HCT116 (cell line): ENCODE data around the gene HINT2. TPM values are rescaled to one million over a fixed set of nuclear protein-coding genes. Genes with fewer than 3 reads are reported as not detected.

Experiments used
- ATAC-seq: fragments of 200-7000 bp; cut with Tn5 transposase; 2 replicates; pipeline ENCODE4 v1.9.1; 2020; ENCODE audit warnings: mild to moderate bottlenecking, moderate library complexity
- BruUV-seq: library from RNA; stranded (reverse); fragments of 400-500 nt; replicated peaks from 2 replicates; lab custom pipeline; 2021; lab: Mats Ljungman, UMichigan
- CTCF ChIA-PET: fragments of 300-600 bp; sonication (Branson Sonifier 250); formaldehyde crosslinking; loops from one replicate; lab custom pipeline; 2021; ENCODE audit warnings: antibody characterized with exemption; lab: Charles Lee
- POLR2A ChIA-PET: fragments of 300-600, 350-600 bp; sonication (Branson Sonifier 250); formaldehyde crosslinking; loops from one replicate; lab custom pipeline; 2021; ENCODE audit warnings: antibody characterized with exemption; lab: Charles Lee
- RAD21 ChIA-PET, 2 experiments: fragments of 300-600 bp; sonication (Branson Sonifier 250); formaldehyde crosslinking; loops; one replicate each; lab custom pipeline; 2023; ENCODE audit warnings: low total read pairs in 2 of 2; ENCODE audit not compliant: uncharacterized antibody in 2 of 2, unreplicated experiment in 2 of 2, low non-redundant PET in 1 of 2; lab: Charles Lee
- DNase-seq: peaks from one replicate; pipeline ENCODE4 v3.0.0-alpha.2; 2010; ENCODE audit warnings: low read depth, low spot score
- H2AFZ ChIP-seq: fragments of 200-600 bp; shearing (Covaris generic), sonication (generic); 2 replicates; pipeline ENCODE4 v1.6.1; 2017; ENCODE audit warnings: low read depth, mixed run types, mixed read lengths, antibody characterized with exemption, low read length; ENCODE audit not compliant: poor library complexity, severe bottlenecking
- H3K27ac ChIP-seq: 2 replicates; pipeline ENCODE4 v1.5.1; 2012; ENCODE audit warnings: low read depth, low read length
- H3K27me3 ChIP-seq: fragments of 200-600 bp; sonication (generic); 2 replicates; pipeline ENCODE4 v1.6.1; 2016; ENCODE audit warnings: mixed run types, low read length, mixed read lengths; ENCODE audit not compliant: insufficient read depth
- H3K36me3 ChIP-seq, 2 experiments: fragments of 200-500 bp in 1 of 2; fragments of 200-600 bp in 1 of 2; sonication (Bioruptor generic) in 1 of 2; sonication (generic) in 1 of 2; 2 replicates each; pipeline versions ENCODE4 v1.5.1 to v1.6.1; 2014 to 2016; ENCODE audit warnings: low read length in 2 of 2, inconsistent platforms in 1 of 2, mixed read lengths in 1 of 2, mixed run types in 1 of 2; ENCODE audit not compliant: insufficient read depth in 2 of 2, control insufficient read depth in 1 of 2
- H3K4me1 ChIP-seq, 2 experiments: fragments of 200-600 bp in 1 of 2; sonication (generic) in 1 of 2; 2 replicates each; pipeline versions ENCODE4 v1.5.1 to v1.6.1; 2012 to 2017; ENCODE audit warnings: low read length in 2 of 2, inconsistent platforms in 1 of 2, mild to moderate bottlenecking in 1 of 2, mixed read lengths in 1 of 2, mixed run types in 1 of 2, moderate library complexity in 1 of 2; ENCODE audit not compliant: insufficient read depth in 2 of 2, control insufficient read depth in 1 of 2
- H3K4me2 ChIP-seq: fragments of 200-600 bp; sonication (generic); 2 replicates; pipeline ENCODE4 v1.6.1; 2017; ENCODE audit warnings: mixed run types, low read length, mixed read lengths
- H3K4me3 ChIP-seq, 2 experiments: fragments of 200-600 bp in 1 of 2; sonication (generic) in 1 of 2; replicated peaks in 1 of 2; 2 replicates each; pipeline ENCODE4 v1.5.1; 2011 to 2016; ENCODE audit warnings: low read length in 2 of 2, control low read depth in 1 of 2, low read depth in 1 of 2, mild to moderate bottlenecking in 1 of 2, mixed read lengths in 1 of 2, mixed run types in 1 of 2
- H3K79me2 ChIP-seq: fragments of 200-600 bp; sonication (generic); 2 replicates; pipeline ENCODE4 v1.6.1; 2017; ENCODE audit warnings: mild to moderate bottlenecking, mixed run types, low read length, moderate library complexity, mixed read lengths; ENCODE audit not compliant: insufficient read depth
- H3K9ac ChIP-seq: fragments of 200-600 bp; sonication (generic); 2 replicates; pipeline ENCODE4 v1.6.1; 2016; ENCODE audit warnings: low read length, mixed read lengths
- H3K9me2 ChIP-seq: fragments of 200-600 bp; sonication (generic), shearing (Covaris generic); 2 replicates; pipeline ENCODE4 v1.6.1; 2017; ENCODE audit warnings: mixed run types, mild to moderate bottlenecking, moderate library complexity; ENCODE audit not compliant: insufficient read depth
- H3K9me3 ChIP-seq, 2 experiments: fragments of 200-500 bp in 1 of 2; fragments of 200-600 bp in 1 of 2; sonication (Bioruptor generic) in 1 of 2; sonication (generic) in 1 of 2; 2 replicates each; pipeline ENCODE4 v1.6.1; 2014 to 2017; ENCODE audit warnings: low read length in 2 of 2, mixed read lengths in 2 of 2, inconsistent platforms in 1 of 2, low read depth in 1 of 2, mild to moderate bottlenecking in 1 of 2, mixed run types in 1 of 2, moderate library complexity in 1 of 2; ENCODE audit not compliant: control insufficient read depth in 1 of 2, insufficient read depth in 1 of 2
- H4K20me1 ChIP-seq: fragments of 200-600 bp; sonication (generic), shearing (Covaris generic); 2 replicates; pipeline ENCODE4 v1.6.1; 2017; ENCODE audit warnings: mixed run types, mild to moderate bottlenecking, moderate library complexity; ENCODE audit not compliant: insufficient read depth
- CBX3 ChIP-seq: IDR thresholded peaks from 2 replicates; pipeline ENCODE4 v1.6.1; 2012; ENCODE audit warnings: low read depth
- EGR1 ChIP-seq: IDR thresholded peaks from 2 replicates; pipeline ENCODE4 v1.6.1; 2012; ENCODE audit warnings: low read depth
- EZH2 ChIP-seq: fragments of 200-600 bp; sonication (generic); IDR thresholded peaks from 2 replicates; pipeline ENCODE4 v1.6.1; 2017; ENCODE audit warnings: antibody characterized with exemption, mixed run types
- EZH2phosphoT487 ChIP-seq: fragments of 200-600 bp; IDR thresholded peaks from 2 replicates; pipeline ENCODE4 v1.6.1; 2018; ENCODE audit warnings: antibody characterized with exemption, borderline replicate concordance
- FOSL1 ChIP-seq: IDR thresholded peaks from 2 replicates; pipeline ENCODE4 v1.6.1; 2012; ENCODE audit warnings: low read depth
- JUND ChIP-seq: IDR thresholded peaks from 2 replicates; pipeline ENCODE4 v1.6.1; 2012
- MAX ChIP-seq: IDR thresholded peaks from 2 replicates; pipeline ENCODE4 v1.6.1; 2012
- POLR2A ChIP-seq: IDR thresholded peaks from 2 replicates; pipeline ENCODE4 v1.7.0; 2011; ENCODE audit warnings: borderline replicate concordance; ENCODE audit not compliant: insufficient read depth, insufficient read length; ENCODE audit errors: extremely low read depth
- POLR2AphosphoS5 ChIP-seq: IDR thresholded peaks from 2 replicates; pipeline ENCODE4 v1.6.1; 2011; ENCODE audit warnings: mild to moderate bottlenecking, low read depth, low read length, moderate library complexity
- RAD21 ChIP-seq: IDR thresholded peaks from 2 replicates; pipeline ENCODE4 v1.6.1; 2012; ENCODE audit warnings: low read depth, mild to moderate bottlenecking
- REST ChIP-seq: IDR thresholded peaks from 2 replicates; pipeline ENCODE4 v1.6.1; 2012; ENCODE audit warnings: low read depth
- SIN3A ChIP-seq: IDR thresholded peaks from 2 replicates; pipeline ENCODE4 v1.6.1; 2012; ENCODE audit warnings: low read depth
- SRF ChIP-seq: IDR thresholded peaks from 2 replicates; pipeline ENCODE4 v1.6.1; 2012; ENCODE audit warnings: low read depth
- TCF7L2 ChIP-seq: IDR thresholded peaks from 2 replicates; pipeline ENCODE4 v1.7.0; 2011; ENCODE audit warnings: borderline replicate concordance, inconsistent platforms; ENCODE audit not compliant: insufficient read depth, insufficient read length; ENCODE audit errors: extremely low read depth
- ZBTB33 ChIP-seq: IDR thresholded peaks from 2 replicates; pipeline ENCODE4 v1.6.1; 2011; ENCODE audit warnings: mild to moderate bottlenecking, low read length, moderate library complexity; ENCODE audit not compliant: insufficient replicate concordance; ENCODE audit errors: extremely low read depth
- ZFX ChIP-seq: fragments of 450-650 bp; IDR thresholded peaks from 2 replicates; pipeline ENCODE4 v1.6.1; 2017
- ZNF274 ChIP-seq: fragments of 200-500 bp; sonication (Bioruptor generic); IDR thresholded peaks from 2 replicates; pipeline ENCODE4 v1.6.1; 2014; ENCODE audit warnings: mild to moderate bottlenecking, low read depth, low read length, inconsistent platforms
- intact Hi-C: fragments of 100-400 bp; cut with micrococcal nuclease; formaldehyde crosslinking; loops from 2 replicates; pipeline ENCODE4 v1.10.0; 2022
- total RNA-seq: library from RNA; stranded (reverse); gene quantifications from one replicate; pipeline ENCODE4 v1.2.1, GENCODE V29; 2021; ENCODE audit not compliant: unreplicated experiment

Gene HINT2
- total RNA-seq, 1 experiment from 2014 or later: 49.0 TPM

- no TSS peak for BruUV-seq
- POLR2A ChIA-PET: no interaction called here
- H2AFZ ChIP-seq: no peak overlapping the region
- RAD21 ChIA-PET: no interaction called here
- no peak overlapping the region for H3K9ac ChIP-seq
- H3K4me3 ChIP-seq: no peak overlapping the region
- H3K27ac ChIP-seq: no peak overlapping the region
- H3K9me3 ChIP-seq: no peaks in the 10 kb centered on the region
- intact Hi-C loops: no loop called here
- no peaks in the 10 kb centered on the region for H4K20me1 ChIP-seq
- no peaks in the 10 kb centered on the region for H3K79me2 ChIP-seq
- CTCF ChIA-PET: no interaction called here
- TF ChIP-seq MAX (no peak), TCF7L2 (no peak), FOSL1 (no peak), POLR2AphosphoS5 (no peak), SRF (no peak), EGR1 (no peak), ZNF274 (no peak), SIN3A (no peak), RAD21 (no peak)
- H3K4me1 ChIP-seq: peaks cover 0 to 8% of the 10 kb centered on the region in 2 experiments; a peak in 2 of 4 replicates
- H3K9me2 ChIP-seq: no peaks in the 10 kb centered on the region
- ATAC-seq (no peak), DNase-seq (no peak)
- H3K27me3 ChIP-seq: no peaks in the 10 kb centered on the region
- no peaks in the 10 kb centered on the region for H3K36me3 ChIP-seq
- no peak overlapping the region for H3K4me2 ChIP-seq
Observed at GRCh38 chr9:35839926-35840325, 25.1 kb upstream of the HINT2 start.

GRCh38 chr9:35836595-35836994 lies 21.8 kb upstream of the HINT2 start:
- DNase-seq: no peak
- Histone ChIP-seq H3K36me3 (no peaks in the 10 kb centered on the region), H3K9me2 (no peaks in the 10 kb centered on the region), H3K4me3 (no peak overlapping the region), H3K4me2 (no peak overlapping the region), H3K9me3 (no peaks in the 10 kb centered on the region), H3K9ac (no peak overlapping the region), H3K4me1 (peaks cover 0 to 11% of the 10 kb centered on the region in 2 experiments; a peak in 1 of 4 replicates), H4K20me1 (no peaks in the 10 kb centered on the region), H3K79me2 (no peaks in the 10 kb centered on the region), H3K27ac (no peak overlapping the region), H2AFZ (no peak overlapping the region), H3K27me3 (no peaks in the 10 kb centered on the region)
- intact Hi-C loops: no loop called here
- ChIA-PET POLR2A (no interaction called here), CTCF (interaction anchor here (2.2 kb wide), 1 partner anchor 46 kb away, joined by 12 read pairs; no protein-coding TSS in a partner anchor), RAD21 (no interaction called here)
- no TSS peak for BruUV-seq
- no peak for ATAC-seq
- no peak for TF ChIP-seq SRF
- no peak for TF ChIP-seq ZBTB33
- no peak for TF ChIP-seq POLR2AphosphoS5
- TF ChIP-seq ZFX: no peak
- TF ChIP-seq SIN3A: no peak
- TF ChIP-seq POLR2A: no peak
- TF ChIP-seq REST: no peak
- no peak for TF ChIP-seq EZH2phosphoT487
- no peak for TF ChIP-seq EZH2
- TF ChIP-seq MAX: no peak
- no peak for TF ChIP-seq JUND
- no peak for TF ChIP-seq CBX3
